ENCODE results near the gene RTBDN.

Gene RTBDN

DNA sequence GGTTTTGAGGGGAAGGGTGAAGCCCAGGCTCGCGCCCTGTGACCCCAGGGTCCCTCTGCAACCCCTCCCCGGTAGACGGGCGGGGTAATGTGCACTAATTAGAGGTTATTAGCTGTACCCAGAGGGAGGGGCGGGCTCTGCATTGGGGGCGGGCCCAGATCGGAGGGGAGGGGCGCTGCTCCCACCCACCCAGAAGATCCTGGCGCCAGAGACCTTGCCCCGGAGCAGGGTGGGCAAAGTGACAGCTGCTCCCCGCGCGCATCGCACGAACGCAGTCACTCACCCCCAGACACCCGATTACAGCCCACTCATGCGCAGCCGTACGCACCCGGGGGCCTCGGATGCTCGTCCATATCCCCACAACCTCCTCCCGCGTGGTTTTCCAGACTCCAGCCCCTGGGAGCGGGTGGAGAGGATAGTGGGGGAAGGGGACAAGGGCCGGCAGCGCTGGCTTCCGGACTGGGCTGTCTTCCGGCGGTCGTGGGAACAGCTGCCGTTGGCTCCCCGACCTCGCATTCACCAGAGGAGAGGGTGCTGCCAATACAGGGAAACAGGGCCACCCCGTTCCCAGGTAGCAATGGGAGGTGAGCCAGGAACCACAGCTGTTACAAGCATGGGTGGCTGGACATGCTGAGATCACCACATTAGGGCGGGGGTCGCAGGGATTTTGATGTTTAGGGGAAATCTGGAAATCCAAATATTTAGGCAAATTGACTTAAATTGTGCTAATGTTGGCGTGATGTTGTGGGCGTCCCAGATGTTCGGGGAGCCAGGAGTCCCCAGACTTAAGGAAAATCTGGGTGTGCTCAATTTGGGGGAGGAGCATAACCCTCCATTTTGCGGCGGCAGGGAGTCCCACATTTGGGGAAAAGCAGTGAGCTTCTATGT is 56.1 kb downstream of the RTBDN start:
- peak; percentile 71 for DNase-seq

DNA sequence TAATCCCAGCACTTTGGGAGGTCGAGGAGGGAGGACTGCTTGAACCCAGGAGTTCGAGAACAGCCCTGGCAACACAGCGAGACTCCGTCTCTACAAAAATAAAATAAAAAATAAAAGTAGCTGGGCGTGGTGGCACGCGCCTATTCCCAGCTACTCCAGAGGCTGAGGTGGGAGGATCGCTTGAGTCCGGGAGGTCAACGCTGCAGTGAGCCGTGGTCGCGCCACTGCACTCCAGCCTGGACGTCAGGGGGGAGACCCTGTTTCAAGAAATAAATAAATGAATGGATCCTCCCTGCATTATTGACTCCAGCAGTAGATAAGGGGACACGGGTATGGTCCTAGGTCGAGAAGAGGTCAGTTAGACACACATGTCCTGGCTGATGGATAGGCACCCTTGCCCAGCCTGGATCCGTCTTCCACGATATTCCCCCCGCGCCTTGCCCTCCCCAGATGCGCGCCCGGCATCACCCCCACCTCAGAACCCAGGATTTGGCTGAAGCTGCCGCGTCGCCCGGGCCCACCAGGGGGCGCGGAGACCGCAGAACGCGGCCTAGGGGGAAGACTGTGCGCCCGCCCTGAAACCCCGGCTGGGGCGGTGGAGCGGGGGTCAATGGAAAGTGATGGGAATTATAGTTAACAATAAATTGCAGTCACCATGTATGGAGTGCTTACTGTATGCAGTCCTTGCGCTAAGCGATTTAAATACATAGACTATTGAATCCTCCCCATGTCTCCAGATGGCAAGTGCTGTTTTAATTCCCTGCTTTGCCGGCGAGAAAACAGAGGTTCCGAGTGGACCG is 57.0 kb downstream of the RTBDN start:
- peak; percentile 86 for DNase-seq

Data from hematopoietic multipotent progenitor cell treated with erythropoietin and hydrocortisone succinate and interleukin-3 and kit ligand, for 6 days (in vitro differentiated cells).